GM23338 (cell line): Measurements from ENCODE around the gene ZNRF1. TPM values are rescaled to one million over a fixed set of nuclear protein-coding genes. Genes with fewer than 3 reads are reported as not detected.
A peak's percentile ranks its signal among the peaks of the same experiment; 100 is the strongest.

ENCODE experiments used
- ATAC-seq: fragments of 200-7000 bp; cut with Tn5 transposase; 3 replicates; pipeline ENCODE4 v1.9.1; 2020
- DNase-seq: peaks from one replicate; pipeline ENCODE4 v3.0.0-alpha.2; 2015; ENCODE audit warnings: low spot score
- H2AFZ ChIP-seq: fragments of 200-600 bp; sonication (generic); 2 replicates; pipeline ENCODE4 v1.8.0; 2016; ENCODE audit warnings: antibody characterized with exemption, mild to moderate bottlenecking, moderate library complexity
- H3F3A ChIP-seq: fragments of 200-600 bp; sonication (generic); replicated peaks from 2 replicates; pipeline ENCODE4 v1.8.0; 2017; ENCODE audit warnings: antibody characterized with exemption, mixed run types, low read depth
- H3K27ac ChIP-seq: fragments of 200-600 bp; sonication (generic); 2 replicates; pipeline ENCODE4 v1.6.1; 2016; ENCODE audit warnings: low read depth
- H3K27me3 ChIP-seq: fragments of 200-600 bp; sonication (generic); 2 replicates; pipeline ENCODE4 v1.8.0; 2016; ENCODE audit warnings: mild to moderate bottlenecking, mixed run types, moderate library complexity; ENCODE audit not compliant: insufficient read depth
- H3K36me3 ChIP-seq: fragments of 200-600 bp; sonication (generic); 2 replicates; pipeline ENCODE4 v1.8.0; 2016; ENCODE audit warnings: mild to moderate bottlenecking; ENCODE audit not compliant: insufficient read depth
- H3K4me1 ChIP-seq: fragments of 200-600 bp; sonication (generic); 2 replicates; pipeline ENCODE4 v1.8.0; 2016; ENCODE audit warnings: mild to moderate bottlenecking, moderate library complexity; ENCODE audit not compliant: insufficient read depth
- H3K4me2 ChIP-seq: fragments of 200-600 bp; sonication (generic); 2 replicates; pipeline ENCODE4 v1.7.1; 2017; ENCODE audit warnings: mixed run types
- H3K4me3 ChIP-seq: fragments of 200-600 bp; sonication (generic); 2 replicates; pipeline ENCODE4 v1.6.1; 2016; ENCODE audit warnings: mixed run types
- H3K79me2 ChIP-seq: fragments of 200-600 bp; sonication (generic); replicated peaks from 2 replicates; pipeline ENCODE4 v1.8.0; 2017; ENCODE audit warnings: mild to moderate bottlenecking; ENCODE audit not compliant: insufficient read depth
- H3K9me2 ChIP-seq: fragments of 200-600 bp; sonication (generic); 2 replicates; pipeline ENCODE4 v1.8.0; 2017; ENCODE audit not compliant: insufficient read depth
- H4K20me1 ChIP-seq: fragments of 200-600 bp; sonication (generic); replicated peaks from 2 replicates; pipeline ENCODE4 v1.8.0; 2017; ENCODE audit warnings: mild to moderate bottlenecking; ENCODE audit not compliant: insufficient read depth
- H3K27ac Mint-ChIP-seq: 2 replicates; pipeline ENCODE4 v1.8.0; 2020; ENCODE audit warnings: inconsistent platforms, mild to moderate bottlenecking, moderate library complexity, mixed read lengths
- H3K27me3 Mint-ChIP-seq: 3 replicates; pipeline ENCODE4 v1.8.0; 2022; ENCODE audit warnings: low read depth, mild to moderate bottlenecking, moderate library complexity, mixed read lengths, inconsistent platforms; ENCODE audit not compliant: insufficient read depth, poor library complexity
- H3K36me3 Mint-ChIP-seq: 3 replicates; pipeline ENCODE4 v1.8.0; 2021; ENCODE audit warnings: low read depth, mild to moderate bottlenecking, inconsistent platforms, moderate library complexity, mixed read lengths
- H3K4me1 Mint-ChIP-seq: 3 replicates; pipeline ENCODE4 v1.8.0; 2020; ENCODE audit warnings: mild to moderate bottlenecking, inconsistent platforms, mixed read lengths
- H3K4me3 Mint-ChIP-seq: 3 replicates; pipeline ENCODE4 v1.8.0; 2021; ENCODE audit warnings: moderate library complexity, mild to moderate bottlenecking, inconsistent platforms, mixed read lengths
- H3K9me3 Mint-ChIP-seq: 3 replicates; pipeline ENCODE4 v1.8.0; 2020; ENCODE audit warnings: moderate library complexity, mild to moderate bottlenecking, inconsistent platforms, mixed read lengths
- EZH2 ChIP-seq: fragments of 200-600 bp; sonication (generic); IDR thresholded peaks from one replicate; pipeline ENCODE4 v1.8.0; 2017; ENCODE audit warnings: antibody characterized with exemption, mild to moderate bottlenecking, low read depth; ENCODE audit not compliant: unreplicated experiment
- ZNF114 ChIP-seq: fragments of 250-450 bp; sonication (Bioruptor Pico); IDR thresholded peaks from 2 replicates; pipeline ENCODE4 v1.5.0; 2020; ENCODE audit warnings: mild to moderate bottlenecking, moderate library complexity
- ZNF331 ChIP-seq: fragments of 250-450 bp; sonication (Bioruptor Pico); IDR thresholded peaks from 2 replicates; pipeline ENCODE4 v1.5.0; 2020; ENCODE audit warnings: low read depth, mild to moderate bottlenecking, moderate library complexity
- polyA plus RNA-seq: library from polyadenylated mRNA; unstranded; fragments of >200 nt; fragmentation: Nextera tagmentation; extraction: Ambion mirVana; gene quantifications from 2 replicates; pipeline ENCODE4 v1.2.1, GENCODE V29; 2016
- total RNA-seq: library from RNA; depleted of rRNA; stranded (reverse); fragments of >200 nt; shearing (Covaris generic); gene quantifications from 2 replicates; pipeline ENCODE4 v1.2.3, GENCODE V29; 2014
- TF ChIP-seq, protein P1 (sequence below), 2 experiments: fragments of 200-600 bp in 1 of 2; sonication (generic) in 1 of 2; conservative IDR thresholded peaks; 2 replicates each; pipeline versions ENCODE4 v1.5.1 to v1.6.1; 2016 to 2017; ENCODE audit warnings: antibody characterized with exemption in 2 of 2, low read depth in 2 of 2, mild to moderate bottlenecking in 2 of 2, moderate library complexity in 1 of 2
- TF ChIP-seq, protein P2 (sequence below): fragments of 250-450 bp; sonication (Bioruptor Pico); IDR thresholded peaks from 2 replicates; pipeline ENCODE4 v1.5.0; 2020; ENCODE audit warnings: mild to moderate bottlenecking, moderate library complexity

The ZNRF1 gene
- total and polyA plus RNA-seq, 2 experiments from 2014 or later, result 22.4 to 42.1 TPM

DNA sequence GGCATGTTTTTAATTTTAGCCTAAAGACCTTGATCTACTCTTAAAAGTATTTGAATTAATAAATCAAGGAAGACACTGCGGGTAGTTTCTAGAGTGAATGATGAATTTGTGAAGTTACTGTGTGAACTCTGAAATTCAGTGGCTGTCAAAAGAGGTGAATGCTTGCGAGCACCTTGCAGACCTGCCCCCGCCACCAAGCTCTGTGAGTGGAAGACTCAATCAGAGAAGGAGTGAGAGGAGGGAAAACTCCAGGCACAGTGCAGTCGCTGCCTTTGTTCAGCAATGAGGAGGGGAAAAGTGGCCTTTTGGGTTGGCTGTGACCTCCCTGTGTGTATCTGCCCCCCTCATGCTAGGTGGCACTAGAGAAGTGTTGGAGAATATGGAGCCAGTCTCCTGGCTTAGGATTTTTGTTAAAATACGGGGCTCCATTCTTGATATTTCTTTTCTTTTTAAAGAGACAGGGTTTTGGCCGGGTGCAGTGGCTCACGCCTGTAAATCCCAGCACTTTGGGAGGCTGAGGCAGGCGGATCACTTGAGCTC is 64.8 kb downstream of the ZNRF1 start:
- Mint-ChIP-seq H3K36me3 (no peaks in the 10 kb centered on the region), H3K27ac (peak overlapping the region; percentile 58), H3K9me3 (no peaks in the 10 kb centered on the region), H3K27me3 (no peaks in the 10 kb centered on the region), H3K4me1 (peaks cover 38% of the 10 kb centered on the region), H3K4me3 (no peak overlapping the region)
- no peaks in the 10 kb centered on the region for H3K9me2 ChIP-seq
- peaks cover under 1% of the 10 kb centered on the region; the same call in 1 of the 2 replicates for H3F3A ChIP-seq
- 0 out of 2 replicates have a peak overlapping the region, but pooled peaks have one; percentile 64 for H3K27ac ChIP-seq
- no peak overlapping the region for H2AFZ ChIP-seq
- no peaks in the 10 kb centered on the region for H3K36me3 ChIP-seq
- H3K27me3 ChIP-seq, result no peaks in the 10 kb centered on the region
- H3K79me2 ChIP-seq, result peaks cover 99% of the 10 kb centered on the region
- DNase-seq (no peak), ATAC-seq (peak; percentile 23)
- TF ChIP-seq EZH2, result no peak
- TF ChIP-seq, protein P1, sequence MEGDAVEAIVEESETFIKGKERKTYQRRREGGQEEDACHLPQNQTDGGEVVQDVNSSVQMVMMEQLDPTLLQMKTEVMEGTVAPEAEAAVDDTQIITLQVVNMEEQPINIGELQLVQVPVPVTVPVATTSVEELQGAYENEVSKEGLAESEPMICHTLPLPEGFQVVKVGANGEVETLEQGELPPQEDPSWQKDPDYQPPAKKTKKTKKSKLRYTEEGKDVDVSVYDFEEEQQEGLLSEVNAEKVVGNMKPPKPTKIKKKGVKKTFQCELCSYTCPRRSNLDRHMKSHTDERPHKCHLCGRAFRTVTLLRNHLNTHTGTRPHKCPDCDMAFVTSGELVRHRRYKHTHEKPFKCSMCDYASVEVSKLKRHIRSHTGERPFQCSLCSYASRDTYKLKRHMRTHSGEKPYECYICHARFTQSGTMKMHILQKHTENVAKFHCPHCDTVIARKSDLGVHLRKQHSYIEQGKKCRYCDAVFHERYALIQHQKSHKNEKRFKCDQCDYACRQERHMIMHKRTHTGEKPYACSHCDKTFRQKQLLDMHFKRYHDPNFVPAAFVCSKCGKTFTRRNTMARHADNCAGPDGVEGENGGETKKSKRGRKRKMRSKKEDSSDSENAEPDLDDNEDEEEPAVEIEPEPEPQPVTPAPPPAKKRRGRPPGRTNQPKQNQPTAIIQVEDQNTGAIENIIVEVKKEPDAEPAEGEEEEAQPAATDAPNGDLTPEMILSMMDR (conservative IDR thresholded peaks at IDR 0.05; ENCODE audit: low read depth in 2 of 2), result 0 out of 4 replicates have a peak, but pooled peaks of 1 of the 2 experiments have one; percentile 3
- H3K4me2 ChIP-seq, result no peak overlapping the region
- H4K20me1 ChIP-seq, result peaks cover 44% of the 10 kb centered on the region
- peaks cover 17% of the 10 kb centered on the region for H3K4me1 ChIP-seq
- no peak overlapping the region for H3K4me3 ChIP-seq

DNA sequence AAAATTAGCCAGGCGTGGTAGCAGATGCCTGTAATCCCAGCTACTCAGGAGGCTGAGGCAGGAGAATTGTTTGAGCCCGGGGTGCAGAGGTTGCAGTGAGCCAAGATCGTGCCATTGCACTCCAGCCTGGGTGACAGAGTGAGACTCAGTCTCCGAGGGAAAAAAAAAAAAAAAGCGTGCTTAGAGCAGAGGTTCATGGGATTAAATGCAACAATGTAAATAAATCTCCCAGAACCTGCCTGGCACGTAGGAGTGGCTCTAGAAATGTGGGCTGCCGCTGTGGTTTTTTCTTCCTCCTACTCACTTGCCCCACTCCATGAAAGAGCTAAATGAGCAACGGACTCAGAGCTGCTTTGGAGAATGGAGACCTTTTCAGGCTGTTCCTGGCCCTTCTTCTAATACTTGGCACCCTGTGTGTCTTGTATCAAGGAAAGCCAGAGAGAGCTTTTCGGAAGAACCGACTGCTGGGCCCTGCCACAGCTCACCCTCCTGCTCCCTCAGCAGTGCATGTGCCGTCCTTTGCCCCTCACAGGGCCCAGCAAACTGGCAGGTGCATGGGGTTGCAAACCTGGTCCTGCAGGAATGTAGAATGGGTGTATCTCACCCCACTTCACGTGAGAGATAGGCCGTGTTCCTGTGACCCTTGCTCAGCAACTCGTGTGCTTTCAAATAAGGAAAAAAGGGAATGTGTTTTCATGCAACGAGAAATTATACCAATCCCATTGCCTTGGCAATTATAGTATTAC is 65.8 kb downstream of the ZNRF1 start:
- no peak overlapping the region for H3K4me3 ChIP-seq
- DNase-seq, result no peak
- TF ChIP-seq ZNF114 (CRISPR knock-in tag) (no peak), ZNF331 (CRISPR knock-in tag) (peak; percentile 74)
- TF ChIP-seq, protein P2, sequence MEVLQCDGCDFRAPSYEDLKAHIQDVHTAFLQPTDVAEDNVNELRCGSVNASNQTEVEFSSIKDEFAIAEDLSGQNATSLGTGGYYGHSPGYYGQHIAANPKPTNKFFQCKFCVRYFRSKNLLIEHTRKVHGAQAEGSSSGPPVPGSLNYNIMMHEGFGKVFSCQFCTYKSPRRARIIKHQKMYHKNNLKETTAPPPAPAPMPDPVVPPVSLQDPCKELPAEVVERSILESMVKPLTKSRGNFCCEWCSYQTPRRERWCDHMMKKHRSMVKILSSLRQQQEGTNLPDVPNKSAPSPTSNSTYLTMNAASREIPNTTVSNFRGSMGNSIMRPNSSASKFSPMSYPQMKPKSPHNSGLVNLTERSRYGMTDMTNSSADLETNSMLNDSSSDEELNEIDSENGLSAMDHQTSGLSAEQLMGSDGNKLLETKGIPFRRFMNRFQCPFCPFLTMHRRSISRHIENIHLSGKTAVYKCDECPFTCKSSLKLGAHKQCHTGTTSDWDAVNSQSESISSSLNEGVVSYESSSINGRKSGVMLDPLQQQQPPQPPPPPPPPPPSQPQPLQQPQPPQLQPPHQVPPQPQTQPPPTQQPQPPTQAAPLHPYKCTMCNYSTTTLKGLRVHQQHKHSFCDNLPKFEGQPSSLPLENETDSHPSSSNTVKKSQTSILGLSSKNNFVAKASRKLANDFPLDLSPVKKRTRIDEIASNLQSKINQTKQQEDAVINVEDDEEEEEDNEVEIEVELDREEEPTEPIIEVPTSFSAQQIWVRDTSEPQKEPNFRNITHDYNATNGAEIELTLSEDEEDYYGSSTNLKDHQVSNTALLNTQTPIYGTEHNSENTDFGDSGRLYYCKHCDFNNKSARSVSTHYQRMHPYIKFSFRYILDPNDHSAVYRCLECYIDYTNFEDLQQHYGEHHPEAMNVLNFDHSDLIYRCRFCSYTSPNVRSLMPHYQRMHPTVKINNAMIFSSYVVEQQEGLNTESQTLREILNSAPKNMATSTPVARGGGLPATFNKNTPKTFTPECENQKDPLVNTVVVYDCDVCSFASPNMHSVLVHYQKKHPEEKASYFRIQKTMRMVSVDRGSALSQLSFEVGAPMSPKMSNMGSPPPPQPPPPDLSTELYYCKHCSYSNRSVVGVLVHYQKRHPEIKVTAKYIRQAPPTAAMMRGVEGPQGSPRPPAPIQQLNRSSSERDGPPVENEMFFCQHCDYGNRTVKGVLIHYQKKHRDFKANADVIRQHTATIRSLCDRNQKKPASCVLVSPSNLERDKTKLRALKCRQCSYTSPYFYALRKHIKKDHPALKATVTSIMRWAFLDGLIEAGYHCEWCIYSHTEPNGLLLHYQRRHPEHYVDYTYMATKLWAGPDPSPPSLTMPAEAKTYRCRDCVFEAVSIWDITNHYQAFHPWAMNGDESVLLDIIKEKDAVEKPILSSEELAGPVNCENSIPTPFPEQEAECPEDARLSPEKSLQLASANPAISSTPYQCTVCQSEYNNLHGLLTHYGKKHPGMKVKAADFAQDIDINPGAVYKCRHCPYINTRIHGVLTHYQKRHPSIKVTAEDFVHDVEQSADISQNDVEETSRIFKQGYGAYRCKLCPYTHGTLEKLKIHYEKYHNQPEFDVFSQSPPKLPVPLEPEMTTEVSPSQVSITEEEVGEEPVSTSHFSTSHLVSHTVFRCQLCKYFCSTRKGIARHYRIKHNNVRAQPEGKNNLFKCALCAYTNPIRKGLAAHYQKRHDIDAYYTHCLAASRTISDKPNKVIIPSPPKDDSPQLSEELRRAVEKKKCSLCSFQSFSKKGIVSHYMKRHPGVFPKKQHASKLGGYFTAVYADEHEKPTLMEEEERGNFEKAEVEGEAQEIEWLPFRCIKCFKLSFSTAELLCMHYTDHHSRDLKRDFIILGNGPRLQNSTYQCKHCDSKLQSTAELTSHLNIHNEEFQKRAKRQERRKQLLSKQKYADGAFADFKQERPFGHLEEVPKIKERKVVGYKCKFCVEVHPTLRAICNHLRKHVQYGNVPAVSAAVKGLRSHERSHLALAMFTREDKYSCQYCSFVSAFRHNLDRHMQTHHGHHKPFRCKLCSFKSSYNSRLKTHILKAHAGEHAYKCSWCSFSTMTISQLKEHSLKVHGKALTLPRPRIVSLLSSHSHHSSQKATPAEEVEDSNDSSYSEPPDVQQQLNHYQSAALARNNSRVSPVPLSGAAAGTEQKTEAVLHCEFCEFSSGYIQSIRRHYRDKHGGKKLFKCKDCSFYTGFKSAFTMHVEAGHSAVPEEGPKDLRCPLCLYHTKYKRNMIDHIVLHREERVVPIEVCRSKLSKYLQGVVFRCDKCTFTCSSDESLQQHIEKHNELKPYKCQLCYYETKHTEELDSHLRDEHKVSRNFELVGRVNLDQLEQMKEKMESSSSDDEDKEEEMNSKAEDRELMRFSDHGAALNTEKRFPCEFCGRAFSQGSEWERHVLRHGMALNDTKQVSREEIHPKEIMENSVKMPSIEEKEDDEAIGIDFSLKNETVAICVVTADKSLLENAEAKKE, result no peak
- no peaks in the 10 kb centered on the region for H3K36me3 ChIP-seq
- no peaks in the 10 kb centered on the region for H3F3A ChIP-seq
- Mint-ChIP-seq H3K27me3 (no peaks in the 10 kb centered on the region), H3K4me1 (peaks cover 35% of the 10 kb centered on the region), H3K4me3 (no peak overlapping the region), H3K9me3 (no peaks in the 10 kb centered on the region), H3K27ac (peak overlapping the region; percentile 59; the same call in 1 of the 2 replicates), H3K36me3 (no peaks in the 10 kb centered on the region)
- H3K9me2 ChIP-seq, result no peaks in the 10 kb centered on the region
- H3K27ac ChIP-seq, result 0 out of 2 replicates have a peak overlapping the region, but pooled peaks have one; percentile 45
- no peaks in the 10 kb centered on the region for H3K27me3 ChIP-seq
- H2AFZ ChIP-seq, result no peak overlapping the region
- no peak for ATAC-seq
- H3K79me2 ChIP-seq, result peaks cover 93% of the 10 kb centered on the region
- peaks cover 17% of the 10 kb centered on the region for H3K4me1 ChIP-seq
- H4K20me1 ChIP-seq, result peaks cover 41% of the 10 kb centered on the region
- no peak overlapping the region for H3K4me2 ChIP-seq
